ENCODE data around the gene ST6GALNAC3.
"Not testable (repeated sequence)": the region's sequence is repeated elsewhere in the genome, so short reads cannot be mapped to it uniquely, and the experiment has no call there.

ST6GALNAC3 gene

DNA sequence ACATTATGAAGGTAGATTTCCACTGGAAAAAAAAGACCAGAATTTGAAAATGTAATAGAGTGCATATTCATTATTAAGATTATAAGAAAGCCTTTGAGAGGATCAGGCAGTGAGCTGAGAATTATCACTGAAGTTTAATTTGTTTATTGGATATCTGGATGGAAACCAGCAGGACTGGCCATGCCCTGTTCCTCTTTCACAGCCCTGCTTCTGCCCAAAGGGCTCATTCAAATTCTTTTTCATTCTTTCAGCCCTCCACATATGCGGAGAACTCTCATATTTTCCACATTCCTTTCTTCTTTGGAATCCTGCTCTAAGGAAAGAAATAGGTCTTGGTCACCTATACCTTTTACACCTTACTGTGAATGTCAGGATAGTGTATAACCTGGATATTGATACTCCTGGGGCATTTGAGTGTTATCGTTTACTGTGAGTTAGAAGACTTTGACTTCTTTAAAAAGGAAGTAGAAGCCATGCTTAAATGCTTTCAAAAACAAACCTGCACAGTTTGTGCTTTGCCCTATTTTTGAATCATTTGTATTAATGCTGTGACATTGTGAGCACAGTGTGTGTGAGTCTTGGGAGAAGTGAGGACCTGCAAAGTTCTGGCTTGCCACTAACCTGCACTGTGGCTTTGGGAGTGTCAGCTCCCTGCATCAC, 35.5 kb downstream of the ST6GALNAC3 start:
- H3K4me1 ChIP-seq (ENCODE audit: insufficient read depth, low read length): peaks cover 12% of the 10 kb centered on the region; the same call in 1 of the 2 replicates
- no peaks in the 10 kb centered on the region for H3K36me3 ChIP-seq (ENCODE audit: insufficient read depth, low read depth, low read length)
- H3K9ac ChIP-seq (ENCODE audit: low read depth, low read length): no peak overlapping the region
- no peak overlapping the region for H3K4me3 ChIP-seq (ENCODE audit: low read length)
- no peaks in the 10 kb centered on the region for H3K27me3 ChIP-seq (ENCODE audit: insufficient read depth, low read length)
- no peak overlapping the region for H3K27ac ChIP-seq (ENCODE audit: low read length)
- H3K9me3 ChIP-seq (ENCODE audit: insufficient read depth, low read depth, low read length): no peaks in the 10 kb centered on the region

DNA sequence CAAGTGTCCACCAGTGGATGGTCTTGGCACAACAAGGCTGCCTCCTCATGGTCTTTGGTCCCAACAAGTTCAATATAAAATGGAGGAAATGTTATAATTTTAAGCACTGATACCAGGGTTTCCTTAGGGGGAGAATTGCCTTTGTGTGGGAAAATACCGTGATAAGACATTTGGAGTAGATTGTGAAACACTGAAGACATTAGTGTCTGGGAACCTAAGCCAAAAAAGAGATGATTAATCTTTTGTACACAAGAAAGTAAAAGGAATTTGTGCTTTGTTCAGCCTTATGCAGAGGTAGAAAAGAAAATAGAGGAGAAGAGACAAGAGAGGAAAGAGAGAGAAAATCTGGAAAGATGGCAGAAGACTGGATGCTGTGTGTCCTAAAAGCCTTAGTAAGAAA, 36.1 kb downstream of the ST6GALNAC3 start:
- H3K4me1 ChIP-seq (ENCODE audit: insufficient read depth, low read length): peaks cover 12% of the 10 kb centered on the region; the same call in 1 of the 2 replicates
- no peaks in the 10 kb centered on the region for H3K27me3 ChIP-seq (ENCODE audit: insufficient read depth, low read length)
- no peaks in the 10 kb centered on the region for H3K9me3 ChIP-seq (ENCODE audit: insufficient read depth, low read depth, low read length)
- no peaks in the 10 kb centered on the region for H3K36me3 ChIP-seq (ENCODE audit: insufficient read depth, low read depth, low read length)
- H3K9ac ChIP-seq (ENCODE audit: low read depth, low read length): no peak overlapping the region
- H3K27ac ChIP-seq (ENCODE audit: low read length): no peak overlapping the region
- no peak overlapping the region for H3K4me3 ChIP-seq (ENCODE audit: low read length)

DNA sequence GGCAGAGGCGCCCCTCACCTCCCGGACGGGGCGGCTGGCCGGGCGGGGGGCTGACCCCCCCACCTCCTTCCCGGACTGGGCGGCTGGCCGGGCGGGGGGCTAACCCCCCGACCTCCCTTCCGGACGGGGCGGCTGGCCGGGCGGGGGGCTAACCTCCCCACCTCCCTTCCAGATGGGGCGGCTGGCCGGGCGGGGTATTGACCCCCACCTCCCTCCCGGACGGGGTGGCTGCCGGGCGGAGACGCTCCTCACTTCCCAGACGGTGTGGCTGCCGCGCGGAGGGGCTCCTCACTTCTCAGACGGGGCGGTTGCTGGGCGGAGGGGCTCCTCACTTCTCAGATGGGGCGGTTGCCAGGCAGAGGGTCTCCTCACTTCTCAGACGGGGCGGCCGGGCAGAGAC, 37.8 kb downstream of the ST6GALNAC3 start:
- H3K36me3 ChIP-seq (ENCODE audit: insufficient read depth, low read depth, low read length); H3K27ac ChIP-seq (ENCODE audit: low read length); H3K27me3 ChIP-seq (ENCODE audit: insufficient read depth, low read length); H3K9me3 ChIP-seq (ENCODE audit: insufficient read depth, low read depth, low read length); H3K4me3 ChIP-seq (ENCODE audit: low read length); H3K9ac ChIP-seq (ENCODE audit: low read depth, low read length): not testable (repeated sequence)
- H3K4me1 ChIP-seq (ENCODE audit: insufficient read depth, low read length): peaks cover 12% of the 10 kb centered on the region; the same call in 1 of the 2 replicates

DNA sequence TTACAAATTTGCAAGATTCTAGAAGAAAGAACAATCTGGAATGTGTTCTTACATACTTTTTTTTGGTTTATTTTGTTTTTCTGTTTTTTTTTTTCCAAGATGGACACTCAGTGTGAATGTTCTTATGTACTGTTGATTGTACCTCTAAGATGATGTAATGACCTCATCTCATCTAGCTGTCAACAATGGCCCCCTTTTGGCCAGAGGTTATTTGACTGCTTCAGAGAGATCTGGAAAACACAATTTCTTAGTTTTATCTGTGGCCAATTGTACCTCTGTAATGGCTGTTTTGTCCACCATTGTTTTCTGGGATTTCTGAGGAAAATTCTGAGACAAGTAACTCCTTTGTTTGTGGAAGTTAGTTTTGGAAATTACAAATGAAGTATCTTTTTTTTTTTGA, 38.9 kb downstream of the ST6GALNAC3 start:
- H3K4me3 ChIP-seq (ENCODE audit: low read length): no peak overlapping the region
- H3K27me3 ChIP-seq (ENCODE audit: insufficient read depth, low read length): no peaks in the 10 kb centered on the region

DNA sequence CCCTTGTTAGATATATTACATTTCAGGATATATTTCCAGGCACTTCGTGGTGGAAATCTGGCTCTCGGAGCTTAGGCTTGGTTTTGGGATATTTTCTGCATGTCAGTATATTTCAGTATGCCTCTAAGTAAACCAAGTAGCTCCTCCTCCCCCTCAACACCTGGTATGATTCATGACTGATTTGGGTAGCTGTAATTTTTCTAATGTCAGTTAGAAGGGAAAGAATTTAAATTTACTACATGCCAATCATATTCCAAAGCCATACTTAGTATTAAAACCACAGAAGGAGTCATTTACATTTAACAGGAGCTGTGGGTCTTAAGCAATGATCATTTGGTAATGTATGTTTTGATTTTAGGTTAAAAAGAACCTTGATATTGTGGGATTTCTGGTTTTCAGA, 40.6 kb downstream of the ST6GALNAC3 start:
- Histone ChIP-seq H3K27ac (ENCODE audit: low read length) (no peak overlapping the region), H3K27me3 (ENCODE audit: insufficient read depth, low read length) (no peaks in the 10 kb centered on the region)

More for the DNA sequence above, 38.9 kb downstream of the ST6GALNAC3 start:
- H3K27ac ChIP-seq (ENCODE audit: low read length): no peak overlapping the region
- H3K4me1 ChIP-seq (ENCODE audit: insufficient read depth, low read length): peaks cover 12% of the 10 kb centered on the region; the same call in 1 of the 2 replicates
- H3K9me3 ChIP-seq (ENCODE audit: insufficient read depth, low read depth, low read length): no peaks in the 10 kb centered on the region
- no peak overlapping the region for H3K9ac ChIP-seq (ENCODE audit: low read depth, low read length)
- no peaks in the 10 kb centered on the region for H3K36me3 ChIP-seq (ENCODE audit: insufficient read depth, low read depth, low read length)

DNA sequence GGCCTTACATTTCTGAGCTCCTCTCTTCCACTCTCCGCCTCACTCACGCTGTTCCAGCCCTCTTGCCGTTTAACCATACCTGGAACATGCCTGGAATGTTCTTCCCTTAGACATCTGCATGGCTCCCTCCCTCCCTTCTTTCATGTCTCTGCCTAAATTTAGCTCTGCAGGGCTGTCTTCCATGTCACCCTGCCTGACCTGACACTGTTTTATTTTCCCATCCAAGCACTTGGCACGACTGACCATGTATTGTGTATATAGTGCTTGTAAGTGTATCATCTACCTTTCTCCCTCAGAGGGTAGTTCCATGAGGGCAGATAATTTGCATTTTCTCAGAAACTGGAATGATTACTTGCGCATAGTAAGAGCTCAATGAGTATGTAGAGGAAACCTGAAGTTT, 47.3 kb downstream of the ST6GALNAC3 start:
- H3K27ac ChIP-seq (ENCODE audit: low read length): no peak overlapping the region
- no peaks in the 10 kb centered on the region for H3K36me3 ChIP-seq (ENCODE audit: insufficient read depth, low read depth, low read length)
- no peaks in the 10 kb centered on the region for H3K27me3 ChIP-seq (ENCODE audit: insufficient read depth, low read length)
- no peak overlapping the region for H3K9ac ChIP-seq (ENCODE audit: low read depth, low read length)
- no peaks in the 10 kb centered on the region for H3K4me1 ChIP-seq (ENCODE audit: insufficient read depth, low read length)
- H3K9me3 ChIP-seq (ENCODE audit: insufficient read depth, low read depth, low read length): no peaks in the 10 kb centered on the region
- no peak overlapping the region for H3K4me3 ChIP-seq (ENCODE audit: low read length)

More for the DNA sequence above, 40.6 kb downstream of the ST6GALNAC3 start:
- Histone ChIP-seq H3K4me1 (ENCODE audit: insufficient read depth, low read length) (0 out of 2 replicates have a peak, but pooled peaks cover 2% of the 10 kb centered on the region), H3K4me3 (ENCODE audit: low read length) (no peak overlapping the region), H3K9ac (ENCODE audit: low read depth, low read length) (no peak overlapping the region), H3K36me3 (ENCODE audit: insufficient read depth, low read depth, low read length) (no peaks in the 10 kb centered on the region), H3K9me3 (ENCODE audit: insufficient read depth, low read depth, low read length) (no peaks in the 10 kb centered on the region)

DNA sequence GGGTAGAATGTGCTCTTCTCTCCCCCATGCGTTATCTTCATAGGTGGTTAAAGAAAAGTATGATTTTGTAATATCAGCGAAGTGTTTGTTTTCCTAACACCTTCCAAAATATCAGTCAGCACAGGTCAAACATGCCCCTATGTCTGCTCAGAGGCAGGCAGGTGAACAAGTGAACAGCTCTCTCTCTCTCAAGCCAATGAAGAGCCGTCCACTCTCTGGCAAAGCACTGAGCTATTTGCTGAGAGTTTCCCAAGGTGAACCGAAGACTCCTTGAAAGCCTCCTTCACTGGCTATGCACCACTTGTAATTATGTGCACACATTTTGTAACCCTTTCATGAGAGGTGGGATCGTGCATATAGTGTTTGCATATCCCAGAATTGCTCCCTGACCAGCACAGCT, 47.7 kb downstream of the ST6GALNAC3 start:
- no peaks in the 10 kb centered on the region for H3K27me3 ChIP-seq (ENCODE audit: insufficient read depth, low read length)
- H3K4me1 ChIP-seq (ENCODE audit: insufficient read depth, low read length): no peaks in the 10 kb centered on the region
- no peaks in the 10 kb centered on the region for H3K9me3 ChIP-seq (ENCODE audit: insufficient read depth, low read depth, low read length)

DNA sequence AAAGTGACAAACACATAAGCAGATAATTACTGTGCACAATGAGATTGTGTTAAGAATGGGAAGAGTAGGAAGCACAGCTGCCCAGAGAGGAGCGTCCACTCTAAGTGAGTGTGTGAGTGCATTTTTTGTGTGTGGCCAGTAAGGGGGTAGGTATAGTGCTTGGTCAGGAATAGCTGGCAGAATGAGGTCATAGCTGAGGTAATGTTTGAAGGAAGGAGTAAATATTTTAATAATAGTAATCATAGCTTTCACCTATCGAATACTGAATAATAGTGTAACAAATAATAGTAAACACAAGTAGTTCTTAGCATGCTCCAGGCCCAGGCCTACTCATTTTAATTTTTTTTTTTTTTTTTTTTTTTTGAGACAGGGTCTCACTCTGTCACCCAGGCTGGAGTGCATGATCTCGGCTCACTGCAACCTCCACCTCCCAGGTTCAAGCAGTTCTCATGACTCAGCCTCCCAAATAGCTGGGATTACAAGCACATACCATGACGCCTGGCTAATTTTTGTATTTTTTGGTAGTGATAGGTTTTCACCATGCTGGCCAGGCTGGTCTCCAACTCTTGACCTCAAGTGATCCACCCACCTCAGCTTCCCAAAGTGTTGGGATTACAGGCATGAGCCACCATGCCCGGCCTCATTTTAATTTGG, 49.0 kb downstream of the ST6GALNAC3 start:
- H3K27ac ChIP-seq (ENCODE audit: low read length); H3K4me3 ChIP-seq (ENCODE audit: low read length); H3K27me3 ChIP-seq (ENCODE audit: insufficient read depth, low read length); H3K36me3 ChIP-seq (ENCODE audit: insufficient read depth, low read depth, low read length); H3K9ac ChIP-seq (ENCODE audit: low read depth, low read length); H3K9me3 ChIP-seq (ENCODE audit: insufficient read depth, low read depth, low read length); H3K4me1 ChIP-seq (ENCODE audit: insufficient read depth, low read length): not testable (repeated sequence)

More for the DNA sequence above, 47.7 kb downstream of the ST6GALNAC3 start:
- Histone ChIP-seq H3K27ac (ENCODE audit: low read length) (no peak overlapping the region), H3K4me3 (ENCODE audit: low read length) (no peak overlapping the region), H3K9ac (ENCODE audit: low read depth, low read length) (no peak overlapping the region), H3K36me3 (ENCODE audit: insufficient read depth, low read depth, low read length) (no peaks in the 10 kb centered on the region)

DNA sequence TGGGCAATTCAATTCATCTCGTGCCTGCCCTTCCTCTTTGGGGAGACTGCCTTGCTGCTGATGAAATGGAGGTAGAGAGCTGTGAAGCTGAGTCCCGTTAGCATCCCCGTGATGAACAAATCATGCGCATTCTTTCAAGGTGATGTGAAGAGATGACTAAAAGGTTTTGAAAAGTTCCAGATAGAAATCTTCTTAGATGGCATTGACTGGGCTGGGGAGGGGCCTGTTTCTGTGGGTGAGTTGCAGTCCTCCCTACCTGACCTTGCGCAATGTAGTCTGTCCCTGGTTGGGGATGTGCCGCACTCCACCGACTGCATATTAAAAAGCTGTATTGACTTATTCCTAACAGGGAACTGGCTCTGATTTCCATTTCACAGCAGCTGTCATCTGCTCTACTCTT, 49.6 kb downstream of the ST6GALNAC3 start:
- Histone ChIP-seq H3K9ac (ENCODE audit: low read depth, low read length) (no peak overlapping the region), H3K27me3 (ENCODE audit: insufficient read depth, low read length) (no peaks in the 10 kb centered on the region), H3K4me1 (ENCODE audit: insufficient read depth, low read length) (no peaks in the 10 kb centered on the region), H3K4me3 (ENCODE audit: low read length) (no peak overlapping the region), H3K36me3 (ENCODE audit: insufficient read depth, low read depth, low read length) (0 out of 2 replicates have a peak, but pooled peaks cover 4% of the 10 kb centered on the region), H3K9me3 (ENCODE audit: insufficient read depth, low read depth, low read length) (no peaks in the 10 kb centered on the region), H3K27ac (ENCODE audit: low read length) (no peak overlapping the region)

DNA sequence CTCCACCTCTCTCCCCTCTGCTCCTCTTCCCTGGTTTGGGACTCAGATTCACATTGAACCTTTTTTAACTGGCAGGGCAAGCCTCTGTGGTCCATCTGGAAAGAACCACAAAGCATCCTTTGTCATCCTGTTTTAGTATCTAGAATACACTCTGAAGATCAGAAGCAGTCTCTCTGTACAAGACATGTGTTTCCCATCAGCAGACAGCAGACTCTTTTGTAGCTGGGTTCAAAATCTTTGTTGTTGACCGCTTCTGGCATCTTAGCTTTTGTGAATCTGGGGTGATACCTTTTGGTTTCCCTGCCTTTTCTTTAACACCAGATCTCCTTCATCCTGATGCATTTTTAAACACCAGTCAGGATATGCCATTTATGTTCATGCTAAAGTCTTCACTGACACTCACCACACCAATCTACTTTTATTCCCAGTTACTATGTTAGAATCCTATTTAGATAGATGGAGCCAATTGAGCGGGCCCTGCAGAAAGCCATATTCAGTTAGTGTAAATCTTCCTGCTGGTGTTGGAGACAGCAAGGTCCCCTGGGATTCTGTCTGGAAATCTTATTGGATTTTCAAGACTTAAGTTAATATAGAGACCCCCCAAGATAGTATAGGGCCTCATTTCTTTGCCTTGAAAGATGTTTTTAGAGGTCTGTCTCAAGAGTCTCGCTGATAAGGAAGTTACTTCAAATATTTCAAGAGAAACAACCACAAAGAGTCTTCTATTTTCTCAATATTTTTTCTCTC, 51.1 kb downstream of the ST6GALNAC3 start:
- H3K4me3 ChIP-seq (ENCODE audit: low read length): no peak overlapping the region
- H3K4me1 ChIP-seq (ENCODE audit: insufficient read depth, low read length): no peaks in the 10 kb centered on the region; the same call in 1 of the 2 replicates
- no peaks in the 10 kb centered on the region for H3K27me3 ChIP-seq (ENCODE audit: insufficient read depth, low read length)
- no peak overlapping the region for H3K9ac ChIP-seq (ENCODE audit: low read depth, low read length)
- H3K36me3 ChIP-seq (ENCODE audit: insufficient read depth, low read depth, low read length): 0 out of 2 replicates have a peak, but pooled peaks cover 4% of the 10 kb centered on the region
- no peaks in the 10 kb centered on the region for H3K9me3 ChIP-seq (ENCODE audit: insufficient read depth, low read depth, low read length)
- H3K27ac ChIP-seq (ENCODE audit: low read length): no peak overlapping the region

DNA sequence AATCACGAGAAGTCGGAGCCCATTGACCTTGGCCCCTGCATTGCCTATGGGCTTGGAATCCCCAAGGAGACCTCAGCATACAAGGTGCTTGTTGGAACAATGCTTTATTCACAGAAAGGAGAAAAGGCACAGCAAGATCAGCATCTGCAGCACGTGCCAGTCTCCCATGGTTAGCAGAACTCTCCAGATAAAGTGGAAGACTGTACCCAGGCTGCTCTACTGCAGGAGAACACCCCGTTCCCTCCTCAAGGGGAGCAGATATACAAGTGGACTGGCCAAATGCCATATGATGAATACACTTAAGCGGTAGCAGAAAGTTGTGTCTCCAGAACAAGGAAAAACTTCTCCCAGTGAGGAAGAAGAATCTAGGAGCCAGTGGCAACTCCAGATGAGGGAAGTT, 53.5 kb downstream of the ST6GALNAC3 start:
- H3K4me3 ChIP-seq (ENCODE audit: low read length): no peak overlapping the region
- 0 out of 2 replicates have a peak, but pooled peaks cover 4% of the 10 kb centered on the region for H3K36me3 ChIP-seq (ENCODE audit: insufficient read depth, low read depth, low read length)
- H3K27me3 ChIP-seq (ENCODE audit: insufficient read depth, low read length): no peaks in the 10 kb centered on the region
- H3K27ac ChIP-seq (ENCODE audit: low read length): no peak overlapping the region
- no peaks in the 10 kb centered on the region for H3K9me3 ChIP-seq (ENCODE audit: insufficient read depth, low read depth, low read length)
- H3K9ac ChIP-seq (ENCODE audit: low read depth, low read length): no peak overlapping the region
- no peaks in the 10 kb centered on the region; the same call in 1 of the 2 replicates for H3K4me1 ChIP-seq (ENCODE audit: insufficient read depth, low read length)
